Measurements from ENCODE around the gene PMPCA. TPM values are rescaled to one million over a fixed set of nuclear protein-coding genes. Genes with fewer than 3 reads are reported as not detected.
A peak's percentile ranks its signal among the peaks of the same experiment; 100 is the strongest.

Gene PMPCA
- polyA plus RNA-seq, 1 donor (not counting 4 experiments of a cell fraction or from before 2014, with no cell fraction given), result 85.9 TPM

DNA sequence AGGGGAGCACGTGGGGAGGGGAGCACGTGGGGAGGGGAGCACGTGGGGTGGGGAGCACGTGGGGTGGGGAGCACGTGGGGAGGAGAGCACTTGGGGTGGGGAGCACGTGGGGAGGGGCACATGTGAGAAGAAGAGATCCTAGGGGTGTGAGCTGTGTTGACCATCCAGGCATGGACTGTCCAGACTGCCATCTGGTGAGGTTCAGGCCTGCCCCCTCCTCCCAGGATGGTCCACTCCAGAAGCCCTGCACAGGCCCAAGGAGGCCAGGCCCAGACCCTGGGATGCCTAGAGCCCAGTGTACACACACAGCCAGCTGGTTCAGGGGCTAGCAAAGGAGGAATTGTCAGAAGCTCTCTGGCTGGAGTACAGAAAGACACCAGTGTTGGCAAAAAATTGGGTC, 12.8 kb upstream of the PMPCA start:
- Histone ChIP-seq H3K4me3 (ENCODE audit: control insufficient read depth in 2 of 3, extremely low read depth in 1 of 3, insufficient read depth in 2 of 3, low read depth in 1 of 3, low read length in 3 of 3) (no peak overlapping the region), H3K4me2 (ENCODE audit: control insufficient read depth, extremely low read depth, insufficient read depth, low read depth, low read length) (no peak overlapping the region), H3K4me1 (ENCODE audit: control insufficient read depth, extremely low read depth, insufficient read depth, low read length) (peaks cover 12% of the 10 kb centered on the region), H3K36me3 (ENCODE audit: control insufficient read depth in 2 of 2, extremely low read depth in 1 of 2, insufficient read depth in 2 of 2, low read length in 2 of 2) (peaks cover 44 to 47% of the 10 kb centered on the region in 2 experiments), H3K9me3 (ENCODE audit: control insufficient read depth, low read depth, low read length) (no peaks in the 10 kb centered on the region), H4K20me1 (ENCODE audit: control insufficient read depth, extremely low read depth, insufficient read depth, low read length) (peaks cover 5% of the 10 kb centered on the region), H3K9me1 (ENCODE audit: control insufficient read depth, extremely low read depth, insufficient read depth, low read length) (peaks cover 4% of the 10 kb centered on the region), H3K27ac (ENCODE audit: control insufficient read depth, insufficient read depth, low read length) (no peak overlapping the region), H3K9ac (ENCODE audit: control insufficient read depth, extremely low read depth, insufficient read depth, low read length) (no peak overlapping the region), H2AFZ (ENCODE audit: control insufficient read depth, low read length) (no peak overlapping the region), H3K27me3 (ENCODE audit: control insufficient read depth, extremely low read depth, insufficient read depth, low read length) (no peaks in the 10 kb centered on the region), H3K79me2 (ENCODE audit: control insufficient read depth, insufficient read depth, low read length) (peaks cover 37% of the 10 kb centered on the region)
- FAIRE-seq (no peak), DNase-seq (ENCODE audit: low read depth, low spot score) (no peak)
- dilution Hi-C loops (cut with MboI; ENCODE audit: extremely low pct_ligation_motif_present, low sequenced_read_pairs), result no loop called here
- no peak for TF ChIP-seq EZH2 (IDR thresholded peaks at IDR 0.05; ENCODE audit: low read length)
- TF ChIP-seq, protein P1, sequence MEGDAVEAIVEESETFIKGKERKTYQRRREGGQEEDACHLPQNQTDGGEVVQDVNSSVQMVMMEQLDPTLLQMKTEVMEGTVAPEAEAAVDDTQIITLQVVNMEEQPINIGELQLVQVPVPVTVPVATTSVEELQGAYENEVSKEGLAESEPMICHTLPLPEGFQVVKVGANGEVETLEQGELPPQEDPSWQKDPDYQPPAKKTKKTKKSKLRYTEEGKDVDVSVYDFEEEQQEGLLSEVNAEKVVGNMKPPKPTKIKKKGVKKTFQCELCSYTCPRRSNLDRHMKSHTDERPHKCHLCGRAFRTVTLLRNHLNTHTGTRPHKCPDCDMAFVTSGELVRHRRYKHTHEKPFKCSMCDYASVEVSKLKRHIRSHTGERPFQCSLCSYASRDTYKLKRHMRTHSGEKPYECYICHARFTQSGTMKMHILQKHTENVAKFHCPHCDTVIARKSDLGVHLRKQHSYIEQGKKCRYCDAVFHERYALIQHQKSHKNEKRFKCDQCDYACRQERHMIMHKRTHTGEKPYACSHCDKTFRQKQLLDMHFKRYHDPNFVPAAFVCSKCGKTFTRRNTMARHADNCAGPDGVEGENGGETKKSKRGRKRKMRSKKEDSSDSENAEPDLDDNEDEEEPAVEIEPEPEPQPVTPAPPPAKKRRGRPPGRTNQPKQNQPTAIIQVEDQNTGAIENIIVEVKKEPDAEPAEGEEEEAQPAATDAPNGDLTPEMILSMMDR (optimal IDR thresholded peaks at IDR 0.05 in 1 of 3, IDR thresholded peaks at IDR 0.05 in 1 of 3, conservative IDR thresholded peaks at IDR 0.05 in 1 of 3; ENCODE audit: extremely low read depth in 1 of 3, insufficient read depth in 2 of 3, low read length in 3 of 3), result no peak

DNA sequence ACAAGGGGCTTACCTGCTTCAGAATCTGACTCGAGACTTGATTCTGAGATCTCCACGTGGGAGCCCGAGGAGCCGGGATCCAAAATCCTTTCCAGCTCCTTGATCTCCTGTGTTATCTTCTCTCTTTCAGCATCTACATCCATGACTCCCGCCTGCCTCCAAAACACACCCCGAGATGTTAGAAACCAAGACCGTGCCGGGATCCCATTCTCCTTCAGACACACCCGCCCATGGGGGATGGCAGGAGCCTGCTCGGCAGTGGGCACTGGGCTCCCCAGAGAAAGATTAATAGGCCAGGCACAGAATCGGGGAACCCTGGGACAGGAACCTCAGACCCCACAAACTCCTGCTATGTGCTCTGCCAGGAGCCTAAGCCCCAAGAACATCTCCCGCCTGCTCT, 12.2 kb upstream of the PMPCA start:
- H3K27ac ChIP-seq (ENCODE audit: control insufficient read depth, insufficient read depth, low read length), result no peak overlapping the region
- peaks cover 5% of the 10 kb centered on the region for H4K20me1 ChIP-seq (ENCODE audit: control insufficient read depth, extremely low read depth, insufficient read depth, low read length)

More for the DNA sequence above, 12.2 kb upstream of the PMPCA start:
- TF ChIP-seq EZH2 (IDR thresholded peaks at IDR 0.05; ENCODE audit: low read length), result no peak
- TF ChIP-seq, protein P1 (optimal IDR thresholded peaks at IDR 0.05 in 1 of 3, IDR thresholded peaks at IDR 0.05 in 1 of 3, conservative IDR thresholded peaks at IDR 0.05 in 1 of 3; ENCODE audit: extremely low read depth in 1 of 3, insufficient read depth in 2 of 3, low read length in 3 of 3), result no peak
- Histone ChIP-seq H3K27me3 (ENCODE audit: control insufficient read depth, extremely low read depth, insufficient read depth, low read length) (no peaks in the 10 kb centered on the region), H3K4me2 (ENCODE audit: control insufficient read depth, extremely low read depth, insufficient read depth, low read depth, low read length) (peak overlapping the region; percentile 91), H3K36me3 (ENCODE audit: control insufficient read depth in 2 of 2, extremely low read depth in 1 of 2, insufficient read depth in 2 of 2, low read length in 2 of 2) (peaks cover 42 to 44% of the 10 kb centered on the region in 2 experiments), H3K4me3 (ENCODE audit: control insufficient read depth in 2 of 3, extremely low read depth in 1 of 3, insufficient read depth in 2 of 3, low read depth in 1 of 3, low read length in 3 of 3) (peak overlapping the region in 1 of 3 experiments; percentile 75), H3K9me3 (ENCODE audit: control insufficient read depth, low read depth, low read length) (no peaks in the 10 kb centered on the region), H3K9me1 (ENCODE audit: control insufficient read depth, extremely low read depth, insufficient read depth, low read length) (peaks cover 4% of the 10 kb centered on the region), H3K9ac (ENCODE audit: control insufficient read depth, extremely low read depth, insufficient read depth, low read length) (peak overlapping the region; percentile 92), H3K79me2 (ENCODE audit: control insufficient read depth, insufficient read depth, low read length) (peaks cover 37% of the 10 kb centered on the region), H3K4me1 (ENCODE audit: control insufficient read depth, extremely low read depth, insufficient read depth, low read length) (peaks cover 12% of the 10 kb centered on the region), H2AFZ (ENCODE audit: control insufficient read depth, low read length) (no peak overlapping the region)
- DNase-seq (ENCODE audit: low read depth, low spot score) (no peak), FAIRE-seq (no peak)
- dilution Hi-C loops (cut with MboI; ENCODE audit: extremely low pct_ligation_motif_present, low sequenced_read_pairs), result no loop called here

Data from keratinocyte (primary cell).